Measurements from ENCODE around the gene XRN1.

GRCh38 chr3:142287866-142288638 lies 159.8 kb downstream of the XRN1 start:
- TF ChIP-seq EZH2 (IDR thresholded peaks at IDR 0.05; ENCODE audit: low read length) (no peak), CTCF (optimal IDR thresholded peaks at IDR 0.05 in 1 of 3, IDR thresholded peaks at IDR 0.05 in 1 of 3, conservative IDR thresholded peaks at IDR 0.05 in 1 of 3; ENCODE audit: extremely low read depth in 1 of 3, insufficient read depth in 2 of 3, low read length in 3 of 3) (no peak)

Data from keratinocyte (primary cell).